Keratinocyte (primary cell): ENCODE data around the gene APP.

ENCODE experiments used
- EZH2 ChIP-seq: IDR thresholded peaks from one replicate; pipeline ENCODE4 v1.6.1; 2012; ENCODE audit warnings: inconsistent platforms, mild to moderate bottlenecking, low read length, moderate library complexity
- TF ChIP-seq, protein P1 (sequence below), 3 experiments: IDR thresholded peaks in 1 of 3; conservative IDR thresholded peaks in 1 of 3; optimal IDR thresholded peaks in 1 of 3; 2 replicates in 2 of 3; 3 replicates in 1 of 3; pipeline versions ENCODE3 to v1.5.1; 2011; ENCODE audit warnings: low read length in 3 of 3, mild to moderate bottlenecking in 3 of 3, moderate library complexity in 2 of 3, control low read depth in 1 of 3, inconsistent platforms in 1 of 3; ENCODE audit not compliant: insufficient read depth in 2 of 3; ENCODE audit errors: extremely low read depth in 1 of 3

DNA sequence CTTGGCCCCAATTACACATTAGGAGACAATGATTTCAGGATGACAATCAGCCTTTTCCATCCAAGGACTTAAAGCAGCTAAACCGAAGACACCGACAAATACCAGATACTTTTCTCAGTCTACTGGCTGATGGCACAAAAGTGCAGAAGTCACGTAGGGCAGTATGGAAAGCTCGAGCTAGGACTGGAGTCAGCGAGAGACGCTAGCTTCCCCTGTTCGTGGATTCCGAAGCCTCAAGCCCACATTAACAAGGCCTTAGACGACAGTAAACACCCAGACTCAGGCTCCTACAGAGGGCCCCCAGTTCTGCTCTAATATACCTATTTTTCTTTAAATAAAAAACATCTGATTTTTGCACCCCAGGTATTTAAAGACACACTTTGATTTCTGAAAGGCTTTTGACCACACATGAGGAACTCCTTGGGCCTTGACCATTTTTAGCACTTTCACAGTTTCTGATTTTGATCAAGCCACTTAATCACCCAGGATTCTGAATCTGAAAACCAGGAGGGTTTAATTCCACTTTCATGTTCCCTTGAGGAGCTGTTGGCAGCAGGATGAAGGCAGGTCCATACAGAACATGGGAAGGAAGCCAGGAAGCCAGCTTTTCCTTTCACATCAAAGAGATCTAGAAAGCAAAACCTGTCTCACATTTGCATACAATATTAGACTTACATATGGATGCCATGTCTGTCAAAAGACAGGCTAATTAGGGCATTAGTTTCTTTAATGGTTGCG is 231.7 kb downstream of the APP start:
- TF ChIP-seq, protein P1, sequence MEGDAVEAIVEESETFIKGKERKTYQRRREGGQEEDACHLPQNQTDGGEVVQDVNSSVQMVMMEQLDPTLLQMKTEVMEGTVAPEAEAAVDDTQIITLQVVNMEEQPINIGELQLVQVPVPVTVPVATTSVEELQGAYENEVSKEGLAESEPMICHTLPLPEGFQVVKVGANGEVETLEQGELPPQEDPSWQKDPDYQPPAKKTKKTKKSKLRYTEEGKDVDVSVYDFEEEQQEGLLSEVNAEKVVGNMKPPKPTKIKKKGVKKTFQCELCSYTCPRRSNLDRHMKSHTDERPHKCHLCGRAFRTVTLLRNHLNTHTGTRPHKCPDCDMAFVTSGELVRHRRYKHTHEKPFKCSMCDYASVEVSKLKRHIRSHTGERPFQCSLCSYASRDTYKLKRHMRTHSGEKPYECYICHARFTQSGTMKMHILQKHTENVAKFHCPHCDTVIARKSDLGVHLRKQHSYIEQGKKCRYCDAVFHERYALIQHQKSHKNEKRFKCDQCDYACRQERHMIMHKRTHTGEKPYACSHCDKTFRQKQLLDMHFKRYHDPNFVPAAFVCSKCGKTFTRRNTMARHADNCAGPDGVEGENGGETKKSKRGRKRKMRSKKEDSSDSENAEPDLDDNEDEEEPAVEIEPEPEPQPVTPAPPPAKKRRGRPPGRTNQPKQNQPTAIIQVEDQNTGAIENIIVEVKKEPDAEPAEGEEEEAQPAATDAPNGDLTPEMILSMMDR (optimal IDR thresholded peaks at IDR 0.05 in 1 of 3, IDR thresholded peaks at IDR 0.05 in 1 of 3, conservative IDR thresholded peaks at IDR 0.05 in 1 of 3; ENCODE audit: extremely low read depth in 1 of 3, insufficient read depth in 2 of 3, low read length in 3 of 3), result no peak
- no peak for TF ChIP-seq EZH2
